Activated CD4-positive, alpha-beta T cell treated with anti-CD3 and anti-CD28 coated beads, Interleukin-2, amount 50 U/mL, for 4 hours (primary cell): ENCODE data around the gene ZFAND2A.

Source experiments
- DNase-seq, 2 experiments: peaks; one replicate each; pipeline ENCODE4 v3.0.0-alpha.2; 2020

The ZFAND2A gene

GRCh38 chr7:1104516-1105179 lies 55.3 kb downstream of the ZFAND2A start:
- DNase-seq: no peak

- no peak for DNase-seq
These were observed 56.0 kb downstream of the ZFAND2A start for GRCh38 chr7:1103789-1104515.

GRCh38 chr7:1103009-1103788 lies 56.8 kb downstream of the ZFAND2A start:
- DNase-seq: no peak
